ENCODE results near the gene ALX4. TPM values are rescaled to one million over a fixed set of nuclear protein-coding genes. Genes with fewer than 3 reads are reported as not detected.

ALX4 gene
- total RNA-seq, 4 donors from 2014 or later: 0.31 TPM; not detected in 3

GRCh38 chr11:44307340-44308099 is 2.4 kb downstream of the ALX4 start:
- Histone ChIP-seq H3K27me3 (peaks cover 100% of the 10 kb centered on the region), H3K9me3 (peaks cover 0 to 5% (median 0%) of the 10 kb centered on the region in 3 donors), H3K4me3 (no peak overlapping the region), H3K36me3 (no peaks in the 10 kb centered on the region), H3K4me1 (peaks cover 0 to 55% (median 28%) of the 10 kb centered on the region in 3 donors), H3K27ac (no peak overlapping the region)
- no peak for TF ChIP-seq POLR2AphosphoS5 (IDR thresholded peaks at IDR 0.05)
- no peak for TF ChIP-seq CTCF (IDR thresholded peaks at IDR 0.05)
- TF ChIP-seq EP300 (IDR thresholded peaks at IDR 0.05): no peak
- TF ChIP-seq POLR2A (IDR thresholded peaks at IDR 0.05): no peak
- no peak for ATAC-seq
- 80% methylated on average over 5 of the region's 10 CpGs; no CpG with 5 or more reads in 1 of the 2 donors for WGBS, 2 donors (ENCODE audit: low coverage in 1 of 2)

- no peak overlapping the region for H3K27ac ChIP-seq
- WGBS, 2 donors (ENCODE audit: low coverage in 1 of 2): 79% methylated on average over 4 of the region's 7 CpGs; no CpG with 5 or more reads in 1 of the 2 donors
- no peak for TF ChIP-seq POLR2AphosphoS5 (IDR thresholded peaks at IDR 0.05)
- no peak for TF ChIP-seq POLR2A (IDR thresholded peaks at IDR 0.05)
- no peak for TF ChIP-seq CTCF (IDR thresholded peaks at IDR 0.05)
- TF ChIP-seq EP300 (IDR thresholded peaks at IDR 0.05): no peak
- H3K27me3 ChIP-seq: peaks cover 100% of the 10 kb centered on the region
- H3K36me3 ChIP-seq: no peaks in the 10 kb centered on the region
- peaks cover 0 to 55% (median 28%) of the 10 kb centered on the region in 3 donors for H3K4me1 ChIP-seq
- no peak overlapping the region for H3K4me3 ChIP-seq
- H3K9me3 ChIP-seq: no peaks in the 10 kb centered on the region
- ATAC-seq: no peak
Observed at GRCh38 chr11:44306918-44307244, 3.1 kb downstream of the ALX4 start.

GRCh38 chr11:44306052-44306917 is 3.7 kb downstream of the ALX4 start:
- H3K27ac ChIP-seq: no peak overlapping the region
- H3K9me3 ChIP-seq: no peaks in the 10 kb centered on the region
- H3K27me3 ChIP-seq: peaks cover 100% of the 10 kb centered on the region
- no peak for ATAC-seq
- WGBS, 2 donors (ENCODE audit: low coverage in 1 of 2): 63 to 92% methylated on average over 2 to 20 of the region's 38 CpGs
- peaks cover 0 to 51% (median 28%) of the 10 kb centered on the region in 3 donors for H3K4me1 ChIP-seq
- H3K4me3 ChIP-seq: peak overlapping the region; percentile 18 to 57
- H3K36me3 ChIP-seq: no peaks in the 10 kb centered on the region
- TF ChIP-seq CTCF (IDR thresholded peaks at IDR 0.05) (no peak), EP300 (IDR thresholded peaks at IDR 0.05) (no peak), POLR2AphosphoS5 (IDR thresholded peaks at IDR 0.05) (no peak), POLR2A (IDR thresholded peaks at IDR 0.05) (no peak)

- TF ChIP-seq EP300 (IDR thresholded peaks at IDR 0.05) (no peak), POLR2A (IDR thresholded peaks at IDR 0.05) (no peak), POLR2AphosphoS5 (IDR thresholded peaks at IDR 0.05) (no peak), CTCF (IDR thresholded peaks at IDR 0.05) (no peak)
- Histone ChIP-seq H3K27me3 (peaks cover 100% of the 10 kb centered on the region), H3K4me3 (peak overlapping the region; percentile 18 to 57), H3K36me3 (no peaks in the 10 kb centered on the region), H3K4me1 (peaks cover 0 to 44% (median 25%) of the 10 kb centered on the region in 3 donors), H3K9me3 (no peaks in the 10 kb centered on the region), H3K27ac (no peak overlapping the region)
- no peak for ATAC-seq
- WGBS, 2 donors (ENCODE audit: low coverage in 1 of 2): 7 to 8% methylated on average over 10 to 32 of the region's 41 CpGs
Observed at GRCh38 chr11:44305470-44306051, 4.4 kb downstream of the ALX4 start.

Data from gastroesophageal sphincter (tissue), 4 donors.